Epithelial cell of proximal tubule (primary cell): ENCODE measurements around the gene ZNF586. TPM values are rescaled to one million over a fixed set of nuclear protein-coding genes. Genes with fewer than 3 reads are reported as not detected.

Source experiments
- DNase-seq: peaks from one replicate; pipeline ENCODE4 v3.0.0-alpha.2; 2011; ENCODE audit warnings: low read depth
- H3K4me3 ChIP-seq: 2 replicates; pipeline ENCODE4 v1.5.1; 2011; ENCODE audit warnings: low read depth, mild to moderate bottlenecking, low read length
- CTCF ChIP-seq: conservative IDR thresholded peaks from 2 replicates; pipeline ENCODE4 v1.5.1; 2012; ENCODE audit warnings: low read depth, mild to moderate bottlenecking, low read length
- total RNA-seq: library from RNA; depleted of rRNA; stranded (reverse); fragments of >200 nt; gene quantifications from 2 replicates; pipeline ENCODE4 v1.2.3, GENCODE V29; 2015

Gene ZNF586
- total RNA-seq, 1 donor from 2014 or later, result 6.7 TPM

- no peak for TF ChIP-seq CTCF
- peak overlapping the region; percentile 91 for H3K4me3 ChIP-seq
- DNase-seq, result no peak
Observed at GRCh38 chr19:57748029-57748428, 21.4 kb upstream of the ZNF586 start.

- TF ChIP-seq CTCF, result no peak
Observed at GRCh38 chr19:57754091-57754673, 15.3 kb upstream of the ZNF586 start.

GRCh38 chr19:57755031-57755430 lies 14.4 kb upstream of the ZNF586 start:
- H3K4me3 ChIP-seq, result no peak overlapping the region
- no peak for TF ChIP-seq CTCF
- no peak for DNase-seq

More at GRCh38 chr19:57754091-57754673, 15.3 kb upstream of the ZNF586 start:
- DNase-seq, result no peak
- H3K4me3 ChIP-seq, result no peak overlapping the region

GRCh38 chr19:57757941-57758340 lies 11.5 kb upstream of the ZNF586 start:
- TF ChIP-seq CTCF, result no peak
- no peak for DNase-seq
- H3K4me3 ChIP-seq, result no peak overlapping the region

GRCh38 chr19:57759096-57759495 lies 10.4 kb upstream of the ZNF586 start:
- H3K4me3 ChIP-seq, result no peak overlapping the region
- no peak for TF ChIP-seq CTCF
- DNase-seq, result no peak

GRCh38 chr19:57771417-57771816 lies 1.9 kb downstream of the ZNF586 start:
- H3K4me3 ChIP-seq, result no peak overlapping the region
- no peak for DNase-seq
- no peak for TF ChIP-seq CTCF

GRCh38 chr19:57773488-57773887 lies 4.0 kb downstream of the ZNF586 start:
- DNase-seq, result no peak
- no peak for TF ChIP-seq CTCF
- H3K4me3 ChIP-seq, result no peak overlapping the region
